Stimulated activated CD4-positive, alpha-beta T cell treated with anti-CD3 and anti-CD28 coated beads, TNF-alpha, amount 100 ng/mL, for 48 hours (primary cell): ENCODE measurements around the gene SNTN.

Experiments
- DNase-seq, 3 donors: peaks; one replicate each; pipeline ENCODE4 v3.0.0-alpha.2; 2020; ENCODE audit warnings: low read depth in 3 of 3

Gene SNTN

GRCh38 chr3:63674586-63674985, 22.1 kb downstream of the SNTN start:
- DNase-seq, result no peak

DNA sequence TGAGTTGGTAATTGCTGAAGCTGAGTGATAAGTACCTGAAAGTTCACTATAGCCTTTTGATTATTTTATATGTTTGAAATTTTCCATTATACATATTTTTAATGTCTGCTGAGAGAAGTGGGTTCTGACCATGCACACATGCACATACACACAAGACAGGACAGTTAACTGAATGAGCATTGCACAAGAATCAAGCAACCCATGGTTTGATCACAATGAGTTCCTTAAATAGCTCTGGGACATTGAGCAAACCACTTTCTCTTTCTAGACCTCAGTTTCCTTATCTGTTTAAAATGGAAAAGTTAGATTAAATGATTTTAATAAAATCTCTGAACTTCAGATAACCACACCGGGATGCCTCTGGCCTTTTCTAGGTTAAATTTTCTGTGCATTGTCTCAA, 26.7 kb downstream of the SNTN start:
- no peak for DNase-seq

GRCh38 chr3:63684081-63684480, 31.6 kb downstream of the SNTN start:
- DNase-seq, result no peak

DNA sequence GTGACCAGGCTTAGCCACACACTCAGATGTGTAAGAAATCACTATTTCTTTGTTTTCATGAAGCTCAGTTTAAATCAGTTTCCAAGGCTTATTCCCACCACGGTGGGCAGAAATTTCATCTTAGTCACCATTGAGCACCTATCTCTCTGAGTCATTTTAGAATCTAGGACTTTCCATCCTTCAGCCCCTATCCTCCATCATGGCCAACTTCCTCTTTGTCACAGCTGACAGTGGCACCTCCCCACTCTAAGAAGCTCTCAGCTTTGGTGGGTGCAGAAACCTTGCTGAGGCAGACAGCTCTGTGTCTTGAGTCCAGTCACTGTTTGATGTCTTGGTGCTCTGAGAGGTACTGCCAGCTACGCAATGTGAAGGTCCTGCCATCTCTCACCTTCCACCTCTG, 32.9 kb downstream of the SNTN start:
- no peak for DNase-seq

- no peak for DNase-seq
Measured at GRCh38 chr3:63687278-63688225, 35.1 kb downstream of the SNTN start.

DNA sequence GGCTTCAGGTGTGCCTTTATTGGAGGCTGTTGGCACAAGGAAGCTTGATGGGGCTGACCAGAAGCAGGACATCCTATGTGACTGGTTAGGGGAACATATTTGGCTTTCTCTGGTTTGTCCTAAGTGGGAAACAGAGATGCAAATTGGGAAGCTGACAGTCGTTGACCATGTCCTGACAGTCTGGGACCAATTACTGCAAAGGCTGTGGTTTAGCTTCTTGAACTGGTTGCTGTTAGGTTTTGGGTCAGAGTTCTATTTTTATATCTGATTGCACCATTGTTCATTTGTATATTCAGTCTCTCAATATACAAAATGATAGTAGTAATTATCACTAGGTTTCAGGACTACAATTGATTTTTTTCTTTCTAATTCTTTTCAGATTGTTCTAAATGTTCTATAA, 36.8 kb downstream of the SNTN start:
- no peak for DNase-seq

DNA sequence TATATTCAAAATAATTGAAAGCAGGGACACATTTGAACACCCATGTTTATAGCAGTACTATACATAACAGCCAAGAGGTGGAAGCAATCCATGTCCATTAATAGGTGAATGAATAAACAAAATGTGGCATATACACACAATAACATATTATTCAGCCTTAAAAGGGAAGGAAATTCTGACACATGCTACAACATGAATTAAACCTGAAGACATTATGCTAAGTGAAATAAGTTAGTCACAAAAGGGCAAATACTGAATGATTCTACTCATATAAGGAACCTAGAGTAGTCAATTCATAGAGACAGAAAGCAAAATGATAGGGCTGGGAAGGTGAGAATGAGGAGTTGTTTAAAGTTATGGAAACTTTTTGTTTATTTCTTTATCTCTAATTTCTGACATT, 40.9 kb downstream of the SNTN start:
- DNase-seq, result no peak

- no peak for DNase-seq
Measured at GRCh38 chr3:63705092-63705645, 52.7 kb downstream of the SNTN start.

- no peak for DNase-seq
Measured at GRCh38 chr3:63706321-63707085, 54.0 kb downstream of the SNTN start.

GRCh38 chr3:63707731-63708130, 55.3 kb downstream of the SNTN start:
- no peak for DNase-seq

DNA sequence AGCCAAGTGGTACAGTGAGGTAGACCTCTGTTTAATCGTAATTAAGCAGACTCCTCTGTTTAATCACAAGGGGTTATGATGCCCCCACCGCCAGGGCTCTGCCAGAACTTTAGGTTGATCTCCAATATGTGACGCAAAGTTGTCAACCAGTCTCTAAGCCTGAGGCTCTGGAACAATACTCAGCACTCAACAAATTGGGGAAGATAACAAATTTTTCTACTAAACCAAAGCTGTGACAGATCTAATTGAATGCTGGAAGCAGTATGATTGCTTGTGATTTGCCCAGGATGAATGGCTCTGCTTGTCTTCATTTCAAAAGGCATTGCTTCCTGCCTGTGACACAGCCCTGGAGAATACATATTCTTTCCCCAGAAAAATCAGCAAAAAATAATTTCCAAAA, 57.1 kb downstream of the SNTN start:
- DNase-seq, result no peak
